Body of pancreas (tissue), 4 donors: ENCODE data around the gene SPRYD3. TPM values are rescaled to one million over a fixed set of nuclear protein-coding genes. Genes with fewer than 3 reads are reported as not detected.

Experiments
- ATAC-seq: fragments of 150-250 bp; one replicate; pipeline ENCODE4 v1.9.1; 2016
- DNase-seq, 4 donors: peaks; one replicate each; pipeline ENCODE4 v3.0.0-alpha.2; 2019
- H3K27ac ChIP-seq, 4 donors: fragments of 200-600 bp; sonication (generic); 1 replicate in 3 of 4; 2 replicates in 1 of 4; pipeline versions ENCODE4 v1.5.1 to v1.6.1; 2016 to 2019; ENCODE audit warnings: mild to moderate bottlenecking in 1 of 4, mixed read lengths in 1 of 4, moderate library complexity in 1 of 4
- H3K27me3 ChIP-seq, 2 donors: fragments of 200-600 bp; sonication (generic); one replicate each; pipeline ENCODE4 v1.6.0; 2016; ENCODE audit warnings: mild to moderate bottlenecking in 1 of 2
- H3K36me3 ChIP-seq, 2 donors: fragments of 200-600 bp; sonication (generic); replicated peaks in 1 of 2; 2 replicates each; pipeline ENCODE4 v1.5.1; 2016; ENCODE audit warnings: low read depth in 2 of 2; ENCODE audit not compliant: insufficient read depth in 1 of 2
- H3K4me1 ChIP-seq: fragments of 200-600 bp; sonication (generic); one replicate; pipeline ENCODE4 v1.6.0; 2016
- H3K4me3 ChIP-seq, 2 donors: fragments of 200-600 bp; sonication (generic); 1 replicate in 1 of 2; 2 replicates in 1 of 2; pipeline ENCODE4 v1.5.1; 2016 to 2019
- H3K9me3 ChIP-seq, 3 donors: fragments of 200-600 bp; sonication (generic); 1 replicate in 2 of 3; 2 replicates in 1 of 3; pipeline ENCODE4 v1.5.1; 2016
- POLR2A ChIP-seq, 3 donors: fragments of 450-650 bp; IDR thresholded peaks; one replicate each; pipeline ENCODE4 v1.6.1; 2016; ENCODE audit warnings: antibody characterized with exemption in 3 of 3, mild to moderate bottlenecking in 2 of 3
- WGBS, 2 donors: methylation state at CpG; one replicate each; pipeline ENCODE4 v1.1.5; 2017; 5-methylcytosine and 5-hydroxymethylcytosine counted together
- intact Hi-C: fragments of 100-400 bp; cut with DNase I; formaldehyde crosslinking; loops from one replicate; pipeline ENCODE4 v1.15.1; 2023
- total RNA-seq, 2 donors: library from RNA; depleted of rRNA; stranded (reverse); fragments of >200 nt; gene quantifications; one replicate each; pipeline ENCODE4 v1.1.0, GENCODE V29; 2016
- TF ChIP-seq, protein P1 (sequence below), 7 experiments: fragments of 450-650 bp in 4 of 7; fragments of 200-600 bp in 3 of 7; sonication (generic) in 3 of 7; IDR thresholded peaks; one replicate each; pipeline ENCODE4 v1.5.1; 2016 to 2019; ENCODE audit warnings: antibody characterized with exemption in 7 of 7

Gene SPRYD3
- total RNA-seq, 2 donors from 2014 or later = 35.3 to 59.3 TPM

DNA sequence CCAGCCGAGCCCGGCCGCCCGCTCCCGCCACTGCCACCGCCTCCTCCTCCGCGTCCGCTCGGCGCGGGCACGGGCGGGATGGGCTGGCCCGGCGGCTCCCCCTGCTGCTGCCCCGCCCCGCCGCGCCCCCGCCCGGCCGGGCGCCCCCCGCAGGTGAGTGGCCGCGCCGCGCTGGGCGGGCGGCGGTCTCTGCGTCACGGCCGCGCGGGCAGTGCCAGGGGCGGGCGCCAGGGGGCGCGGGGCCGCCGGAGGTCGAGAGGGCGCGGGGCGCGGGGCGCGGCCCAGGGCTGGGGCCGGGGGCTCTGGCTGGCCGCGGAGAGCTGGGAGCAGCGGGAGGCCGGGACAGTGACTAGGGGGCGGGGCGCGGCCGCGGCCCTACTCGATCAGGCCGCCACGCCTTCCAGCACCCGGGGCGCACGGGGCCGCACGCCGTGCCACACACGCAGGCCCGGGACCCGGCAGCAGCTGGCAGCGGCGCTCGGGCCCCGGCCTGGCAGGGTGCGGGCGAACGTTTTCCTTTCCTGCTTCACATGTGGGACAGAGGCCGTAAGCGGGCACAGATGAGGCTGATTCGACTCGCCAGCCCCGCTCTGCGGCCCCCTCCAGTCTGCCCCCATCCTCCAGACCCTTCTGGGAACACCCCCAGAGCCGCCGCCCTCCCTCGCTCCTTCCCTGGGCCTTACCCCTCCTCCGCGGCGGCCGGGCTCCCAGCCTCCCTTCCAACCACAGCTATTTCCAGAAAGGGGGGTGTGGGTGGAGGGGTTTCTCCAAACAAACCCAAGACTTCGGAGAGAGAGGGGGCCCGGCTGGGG is 31.8 kb downstream of the SPRYD3 start:
- WGBS, 2 donors = 1 to 4% methylated on average over 14 to 71 of the region's 94 CpGs
- Histone ChIP-seq H3K27ac (peak overlapping the region; percentile 95 to 99 (median 98)), H3K4me3 (peak overlapping the region in 1 of 2 donors; percentile 5), H3K27me3 (no peaks in the 10 kb centered on the region), H3K4me1 (peaks cover 81% of the 10 kb centered on the region), H3K9me3 (no peaks in the 10 kb centered on the region), H3K36me3 (no peaks in the 10 kb centered on the region)
- intact Hi-C loops = no loop called here
- DNase-seq = peak; percentile 80 to 88 (median 84)
- ATAC-seq = peak; percentile 62
- TF ChIP-seq POLR2A (IDR thresholded peaks at IDR 0.05) = peak; percentile 61 to 74 (median 67)
- TF ChIP-seq, protein P1, sequence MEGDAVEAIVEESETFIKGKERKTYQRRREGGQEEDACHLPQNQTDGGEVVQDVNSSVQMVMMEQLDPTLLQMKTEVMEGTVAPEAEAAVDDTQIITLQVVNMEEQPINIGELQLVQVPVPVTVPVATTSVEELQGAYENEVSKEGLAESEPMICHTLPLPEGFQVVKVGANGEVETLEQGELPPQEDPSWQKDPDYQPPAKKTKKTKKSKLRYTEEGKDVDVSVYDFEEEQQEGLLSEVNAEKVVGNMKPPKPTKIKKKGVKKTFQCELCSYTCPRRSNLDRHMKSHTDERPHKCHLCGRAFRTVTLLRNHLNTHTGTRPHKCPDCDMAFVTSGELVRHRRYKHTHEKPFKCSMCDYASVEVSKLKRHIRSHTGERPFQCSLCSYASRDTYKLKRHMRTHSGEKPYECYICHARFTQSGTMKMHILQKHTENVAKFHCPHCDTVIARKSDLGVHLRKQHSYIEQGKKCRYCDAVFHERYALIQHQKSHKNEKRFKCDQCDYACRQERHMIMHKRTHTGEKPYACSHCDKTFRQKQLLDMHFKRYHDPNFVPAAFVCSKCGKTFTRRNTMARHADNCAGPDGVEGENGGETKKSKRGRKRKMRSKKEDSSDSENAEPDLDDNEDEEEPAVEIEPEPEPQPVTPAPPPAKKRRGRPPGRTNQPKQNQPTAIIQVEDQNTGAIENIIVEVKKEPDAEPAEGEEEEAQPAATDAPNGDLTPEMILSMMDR (IDR thresholded peaks at IDR 0.05) = peak in 3 of 7 experiments; percentile 41 to 82 (median 72)

DNA sequence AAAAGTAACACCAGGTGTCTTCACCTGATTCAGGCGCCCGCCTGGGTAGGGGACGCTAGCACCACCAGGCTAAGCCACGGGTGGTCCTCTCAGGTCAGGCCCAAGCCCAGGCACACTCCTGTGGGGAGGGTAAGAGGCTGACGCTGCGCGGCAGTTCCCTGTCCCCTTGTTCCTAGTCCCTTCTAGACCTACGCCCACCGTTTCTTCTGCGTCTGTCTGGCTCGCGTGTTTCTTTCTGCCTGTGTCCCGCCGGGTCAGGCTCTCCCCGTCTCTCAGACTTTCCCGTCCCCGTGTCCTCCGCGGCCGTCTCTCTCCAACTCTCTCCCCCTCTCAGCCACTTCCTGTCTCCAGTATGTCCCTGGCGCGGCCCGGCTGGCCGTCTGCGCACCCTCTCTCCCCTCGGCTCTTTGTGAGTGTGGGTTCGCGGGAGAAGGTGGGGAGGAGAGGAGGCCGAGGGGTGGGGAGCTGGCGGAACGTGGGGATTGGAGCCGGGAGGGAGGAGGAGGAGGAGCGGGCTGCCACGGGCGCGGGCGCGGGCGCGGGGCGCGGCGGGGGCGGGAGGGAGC is 32.5 kb downstream of the SPRYD3 start:
- ATAC-seq = peak; percentile 57
- no peaks in the 10 kb centered on the region for H3K36me3 ChIP-seq
- no peaks in the 10 kb centered on the region for H3K27me3 ChIP-seq
- peak overlapping the region; percentile 95 to 99 (median 98) for H3K27ac ChIP-seq
- H3K4me1 ChIP-seq = peaks cover 74% of the 10 kb centered on the region
- peak; percentile 86 to 93 (median 90) for DNase-seq
- no peaks in the 10 kb centered on the region for H3K9me3 ChIP-seq
- peak; percentile 93 to 99 (median 99) for TF ChIP-seq POLR2A (IDR thresholded peaks at IDR 0.05)
- TF ChIP-seq, protein P1 (IDR thresholded peaks at IDR 0.05) = peak in 1 of 7 experiments; percentile 1
- H3K4me3 ChIP-seq = peak overlapping the region; percentile 23 to 61
- WGBS, 2 donors = 0% methylated on average over 28 to 29 of the region's 44 CpGs
- intact Hi-C loops = no loop called here

DNA sequence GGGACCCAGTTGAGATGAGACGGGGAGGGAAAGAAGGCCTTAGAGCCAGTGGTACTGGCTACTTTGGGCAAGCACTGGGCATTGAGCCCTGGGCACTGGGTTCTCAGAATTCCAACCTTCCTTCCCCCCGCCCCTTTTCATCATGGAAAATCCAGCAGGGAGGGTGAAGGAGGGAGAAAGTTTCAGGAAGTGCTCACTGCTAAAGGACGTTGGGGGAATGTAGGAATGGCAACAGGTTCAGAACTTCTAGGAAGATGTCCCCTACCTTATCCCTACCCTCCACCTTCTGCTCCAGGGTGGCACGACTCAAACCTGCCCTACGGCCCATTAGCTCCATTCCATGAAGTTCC is 33.5 kb downstream of the SPRYD3 start:
- intact Hi-C loops = no loop called here
- peak in 2 of 3 donors; percentile 46 to 68 for TF ChIP-seq POLR2A (IDR thresholded peaks at IDR 0.05)
- TF ChIP-seq, protein P1 (IDR thresholded peaks at IDR 0.05) = no peak
- Histone ChIP-seq H3K27me3 (no peaks in the 10 kb centered on the region), H3K36me3 (no peaks in the 10 kb centered on the region), H3K4me1 (peaks cover 64% of the 10 kb centered on the region), H3K9me3 (no peaks in the 10 kb centered on the region), H3K27ac (peak overlapping the region; percentile 95 to 99 (median 98)), H3K4me3 (no peak overlapping the region)
- 20% methylated on average over 5 of the region's 5 CpGs for WGBS, 2 donors
- ATAC-seq = no peak
- peak in 2 of 4 donors; percentile 19 to 52 for DNase-seq

DNA sequence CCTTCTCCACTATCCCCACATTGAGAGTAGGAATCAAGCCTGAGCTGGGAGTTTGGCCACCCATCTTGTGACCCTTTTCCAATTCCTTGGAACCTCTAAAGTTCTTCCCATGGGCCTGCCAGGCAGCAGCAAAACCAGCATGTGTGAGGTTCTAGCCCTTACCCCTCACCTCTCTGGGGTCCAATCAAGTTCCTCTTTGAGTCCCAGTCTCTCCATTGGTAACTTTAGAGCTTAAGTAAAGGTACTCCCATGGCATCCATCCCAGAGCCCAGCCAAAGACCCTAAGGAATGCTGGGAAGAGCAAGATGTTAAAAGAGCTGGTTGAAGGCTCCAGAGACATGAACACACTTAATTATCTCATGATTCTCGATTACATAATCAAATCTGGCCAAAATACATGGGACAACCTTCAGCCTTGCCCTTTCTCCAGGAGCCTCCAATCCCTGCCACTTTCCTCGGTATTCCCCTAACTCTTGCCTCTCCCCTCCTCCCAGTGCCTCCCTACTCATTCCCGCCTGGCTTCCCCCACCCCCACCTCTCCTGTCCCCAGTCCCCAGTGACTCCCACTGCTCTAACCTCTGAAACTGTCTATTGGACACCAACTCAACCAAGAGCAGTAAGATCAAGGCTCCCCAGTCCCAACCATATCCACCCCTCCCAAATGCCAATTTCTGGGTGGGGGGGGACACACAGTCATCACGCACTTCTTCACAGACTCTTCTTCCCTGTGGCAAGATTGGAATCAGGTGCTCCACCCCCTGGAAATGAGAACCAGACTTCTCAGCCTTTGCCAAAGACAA is 34.1 kb downstream of the SPRYD3 start:
- no peak for TF ChIP-seq POLR2A (IDR thresholded peaks at IDR 0.05)
- TF ChIP-seq, protein P1 (IDR thresholded peaks at IDR 0.05) = no peak
- H3K27ac ChIP-seq = peak overlapping the region; percentile 95 to 99 (median 98)
- no peak for ATAC-seq
- H3K9me3 ChIP-seq = no peaks in the 10 kb centered on the region
- H3K4me3 ChIP-seq = no peak overlapping the region
- peaks cover 58% of the 10 kb centered on the region for H3K4me1 ChIP-seq
- 40 to 46% methylated on average over 4 of the region's 4 CpGs for WGBS, 2 donors
- no peaks in the 10 kb centered on the region for H3K27me3 ChIP-seq
- intact Hi-C loops = no loop called here
- H3K36me3 ChIP-seq = peaks cover 0 to 2% of the 10 kb centered on the region in 2 donors
- DNase-seq = peak in 2 of 4 donors; percentile 9 to 17
